A673 (cell line): ENCODE results near the gene NPSR1.

Experiments
- EZH2 ChIP-seq: fragments of 200-600 bp; sonication (generic); IDR thresholded peaks from 2 replicates; pipeline ENCODE4 v1.6.1; 2017; ENCODE audit warnings: borderline replicate concordance, low read depth, mild to moderate bottlenecking, mixed read lengths, antibody characterized with exemption, low read length; ENCODE audit not compliant: poor library complexity, severe bottlenecking
- TF ChIP-seq, protein P1 (sequence below): fragments of 300-800, 200-600 bp; sonication (generic); conservative IDR thresholded peaks from 2 replicates; pipeline ENCODE4 v1.5.1; 2017; ENCODE audit warnings: low read depth, mild to moderate bottlenecking, antibody characterized with exemption, low read length, moderate library complexity, mixed read lengths

DNA sequence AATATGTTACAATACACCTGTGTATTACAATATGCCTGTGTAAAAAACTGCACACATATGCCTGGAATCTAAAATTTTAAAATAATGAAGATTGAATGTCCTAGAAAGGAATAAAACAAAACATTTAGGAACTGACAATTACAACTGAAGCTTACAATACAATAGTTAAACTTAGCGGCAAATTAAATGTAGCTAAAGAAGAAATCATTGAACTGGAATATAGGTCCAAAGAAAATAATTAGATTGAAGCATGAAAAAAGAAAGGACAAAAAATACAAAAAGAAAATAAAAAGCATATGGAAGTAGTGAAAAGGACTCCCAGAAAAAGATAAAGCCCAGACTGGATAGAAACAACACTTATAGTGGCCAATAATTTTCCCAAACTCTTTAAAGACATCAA lies 38.4 kb downstream of the NPSR1 start:
- TF ChIP-seq, protein P1, sequence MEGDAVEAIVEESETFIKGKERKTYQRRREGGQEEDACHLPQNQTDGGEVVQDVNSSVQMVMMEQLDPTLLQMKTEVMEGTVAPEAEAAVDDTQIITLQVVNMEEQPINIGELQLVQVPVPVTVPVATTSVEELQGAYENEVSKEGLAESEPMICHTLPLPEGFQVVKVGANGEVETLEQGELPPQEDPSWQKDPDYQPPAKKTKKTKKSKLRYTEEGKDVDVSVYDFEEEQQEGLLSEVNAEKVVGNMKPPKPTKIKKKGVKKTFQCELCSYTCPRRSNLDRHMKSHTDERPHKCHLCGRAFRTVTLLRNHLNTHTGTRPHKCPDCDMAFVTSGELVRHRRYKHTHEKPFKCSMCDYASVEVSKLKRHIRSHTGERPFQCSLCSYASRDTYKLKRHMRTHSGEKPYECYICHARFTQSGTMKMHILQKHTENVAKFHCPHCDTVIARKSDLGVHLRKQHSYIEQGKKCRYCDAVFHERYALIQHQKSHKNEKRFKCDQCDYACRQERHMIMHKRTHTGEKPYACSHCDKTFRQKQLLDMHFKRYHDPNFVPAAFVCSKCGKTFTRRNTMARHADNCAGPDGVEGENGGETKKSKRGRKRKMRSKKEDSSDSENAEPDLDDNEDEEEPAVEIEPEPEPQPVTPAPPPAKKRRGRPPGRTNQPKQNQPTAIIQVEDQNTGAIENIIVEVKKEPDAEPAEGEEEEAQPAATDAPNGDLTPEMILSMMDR, result no peak
- TF ChIP-seq EZH2, result no peak
